CD4-positive, alpha-beta T cell treated with Interferon gamma for 1 hour (primary cell): ENCODE data around the gene KDM4B.

Experiments used
- DNase-seq: peaks from one replicate; pipeline ENCODE4 v3.0.0-alpha.2; 2020

The KDM4B gene

GRCh38 chr19:5093948-5094718, 125.2 kb downstream of the KDM4B start:
- no peak for DNase-seq

- DNase-seq, result no peak
These were observed 126.1 kb downstream of the KDM4B start for GRCh38 chr19:5094768-5095567.

- DNase-seq, result no peak
These were observed 126.6 kb downstream of the KDM4B start for GRCh38 chr19:5095568-5095850.

- DNase-seq, result no peak
These were observed 127.6 kb downstream of the KDM4B start for GRCh38 chr19:5096536-5096935.

- DNase-seq, result no peak
These were observed 128.5 kb downstream of the KDM4B start for GRCh38 chr19:5097331-5097930.

GRCh38 chr19:5097959-5098623, 129.2 kb downstream of the KDM4B start:
- DNase-seq, result no peak

- no peak for DNase-seq
These were observed 129.7 kb downstream of the KDM4B start for GRCh38 chr19:5098646-5099045.

GRCh38 chr19:5099701-5100221, 130.8 kb downstream of the KDM4B start:
- DNase-seq, result no peak

GRCh38 chr19:5101871-5102270, 133.0 kb downstream of the KDM4B start:
- no peak for DNase-seq

- no peak for DNase-seq
These were observed 133.6 kb downstream of the KDM4B start for GRCh38 chr19:5102520-5102919.

- DNase-seq, result no peak
These were observed 134.3 kb downstream of the KDM4B start for GRCh38 chr19:5103061-5103701.

- no peak for DNase-seq
These were observed 135.0 kb downstream of the KDM4B start for GRCh38 chr19:5103812-5104410.

GRCh38 chr19:5104871-5105351, 136.0 kb downstream of the KDM4B start:
- DNase-seq, result no peak

- no peak for DNase-seq
These were observed 137.3 kb downstream of the KDM4B start for GRCh38 chr19:5106191-5106726.

- DNase-seq, result no peak
These were observed 138.1 kb downstream of the KDM4B start for GRCh38 chr19:5106971-5107370.

- no peak for DNase-seq
These were observed 138.7 kb downstream of the KDM4B start for GRCh38 chr19:5107432-5108122.

- no peak for DNase-seq
These were observed 139.2 kb downstream of the KDM4B start for GRCh38 chr19:5108123-5108596.

- no peak for DNase-seq
These were observed 140.0 kb downstream of the KDM4B start for GRCh38 chr19:5108866-5109265.

GRCh38 chr19:5109560-5109959, 140.6 kb downstream of the KDM4B start:
- DNase-seq, result no peak

GRCh38 chr19:5110546-5110945, 141.6 kb downstream of the KDM4B start:
- DNase-seq, result no peak

GRCh38 chr19:5111051-5111450, 142.1 kb downstream of the KDM4B start:
- no peak for DNase-seq
